ENCODE data around the gene SLC49A4. TPM values are rescaled to one million over a fixed set of nuclear protein-coding genes. Genes with fewer than 3 reads are reported as not detected.

Gene SLC49A4
- total RNA-seq, 4 donors from 2014 or later: 20.4 to 33.9 (median 28.7) TPM

GRCh38 chr3:122890720-122891220 is 95.9 kb downstream of the SLC49A4 start:
- H3K9me3 ChIP-seq: no peaks in the 10 kb centered on the region
- peaks cover 0 to 32% (median 7%) of the 10 kb centered on the region in 3 donors for H3K4me1 ChIP-seq
- ATAC-seq: no peak
- H3K27ac ChIP-seq: no peak overlapping the region
- H3K27me3 ChIP-seq: no peaks in the 10 kb centered on the region
- peaks cover 0 to 9% of the 10 kb centered on the region in 2 donors for H3K36me3 ChIP-seq
- WGBS, 2 donors (ENCODE audit: low coverage in 1 of 2): 49 to 60% methylated on average over 3 to 4 of the region's 4 CpGs
- TF ChIP-seq POLR2A (IDR thresholded peaks at IDR 0.05): no peak
- TF ChIP-seq POLR2AphosphoS5 (IDR thresholded peaks at IDR 0.05): no peak
- TF ChIP-seq, protein P1, sequence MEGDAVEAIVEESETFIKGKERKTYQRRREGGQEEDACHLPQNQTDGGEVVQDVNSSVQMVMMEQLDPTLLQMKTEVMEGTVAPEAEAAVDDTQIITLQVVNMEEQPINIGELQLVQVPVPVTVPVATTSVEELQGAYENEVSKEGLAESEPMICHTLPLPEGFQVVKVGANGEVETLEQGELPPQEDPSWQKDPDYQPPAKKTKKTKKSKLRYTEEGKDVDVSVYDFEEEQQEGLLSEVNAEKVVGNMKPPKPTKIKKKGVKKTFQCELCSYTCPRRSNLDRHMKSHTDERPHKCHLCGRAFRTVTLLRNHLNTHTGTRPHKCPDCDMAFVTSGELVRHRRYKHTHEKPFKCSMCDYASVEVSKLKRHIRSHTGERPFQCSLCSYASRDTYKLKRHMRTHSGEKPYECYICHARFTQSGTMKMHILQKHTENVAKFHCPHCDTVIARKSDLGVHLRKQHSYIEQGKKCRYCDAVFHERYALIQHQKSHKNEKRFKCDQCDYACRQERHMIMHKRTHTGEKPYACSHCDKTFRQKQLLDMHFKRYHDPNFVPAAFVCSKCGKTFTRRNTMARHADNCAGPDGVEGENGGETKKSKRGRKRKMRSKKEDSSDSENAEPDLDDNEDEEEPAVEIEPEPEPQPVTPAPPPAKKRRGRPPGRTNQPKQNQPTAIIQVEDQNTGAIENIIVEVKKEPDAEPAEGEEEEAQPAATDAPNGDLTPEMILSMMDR (IDR thresholded peaks at IDR 0.05): no peak
- TF ChIP-seq EP300 (IDR thresholded peaks at IDR 0.05): no peak
- no peak overlapping the region for H3K4me3 ChIP-seq

- H3K27ac ChIP-seq: no peak overlapping the region
- ATAC-seq: no peak
- peaks cover 0 to 32% (median 7%) of the 10 kb centered on the region in 3 donors for H3K4me1 ChIP-seq
- 92 to 96% methylated on average over 16 to 21 of the region's 21 CpGs for WGBS, 2 donors (ENCODE audit: low coverage in 1 of 2)
- H3K27me3 ChIP-seq: no peaks in the 10 kb centered on the region
- no peaks in the 10 kb centered on the region for H3K9me3 ChIP-seq
- H3K4me3 ChIP-seq: no peak overlapping the region
- TF ChIP-seq EP300 (IDR thresholded peaks at IDR 0.05) (no peak), POLR2AphosphoS5 (IDR thresholded peaks at IDR 0.05) (no peak)
- TF ChIP-seq, protein P1 (IDR thresholded peaks at IDR 0.05): no peak
- H3K36me3 ChIP-seq: no peaks in the 10 kb centered on the region
These were observed 97.5 kb downstream of the SLC49A4 start for GRCh38 chr3:122892118-122892960.

DNA sequence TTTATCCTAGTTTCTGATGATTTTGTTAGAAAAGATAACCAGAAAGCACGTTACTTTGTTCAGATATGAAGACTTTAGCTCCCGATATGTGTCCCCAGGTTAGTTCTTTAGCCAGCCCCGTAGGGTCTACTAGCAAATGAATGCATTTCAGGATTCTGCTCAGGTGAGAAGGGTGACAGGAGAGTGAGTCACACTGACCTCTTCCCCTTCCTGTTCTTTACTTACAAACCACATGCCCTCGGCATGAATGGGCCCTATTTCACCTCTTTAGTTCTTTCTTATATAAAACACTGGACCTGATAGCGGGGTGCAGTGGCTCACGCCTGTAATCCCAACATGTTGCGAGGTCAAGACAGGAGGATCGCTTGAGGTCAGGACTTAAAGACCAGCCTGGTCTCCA is 98.4 kb downstream of the SLC49A4 start:
- Histone ChIP-seq H3K27me3 (no peaks in the 10 kb centered on the region), H3K27ac (no peak overlapping the region), H3K4me3 (no peak overlapping the region), H3K4me1 (peaks cover 0 to 32% (median 7%) of the 10 kb centered on the region in 3 donors), H3K9me3 (no peaks in the 10 kb centered on the region), H3K36me3 (no peaks in the 10 kb centered on the region)
- no peak for TF ChIP-seq POLR2AphosphoS5 (IDR thresholded peaks at IDR 0.05)
- TF ChIP-seq, protein P1 (IDR thresholded peaks at IDR 0.05): no peak
- TF ChIP-seq EP300 (IDR thresholded peaks at IDR 0.05): no peak
- TF ChIP-seq POLR2A (IDR thresholded peaks at IDR 0.05): no peak
- no peak for ATAC-seq
- 80 to 90% methylated on average over 3 to 8 of the region's 8 CpGs for WGBS, 2 donors (ENCODE audit: low coverage in 1 of 2)

GRCh38 chr3:122893754-122894668 is 99.1 kb downstream of the SLC49A4 start:
- peak; percentile 40 for ATAC-seq
- Histone ChIP-seq H3K4me3 (no peak overlapping the region), H3K36me3 (no peaks in the 10 kb centered on the region), H3K27ac (no peak overlapping the region), H3K4me1 (peaks cover 0 to 32% (median 7%) of the 10 kb centered on the region in 3 donors), H3K27me3 (no peaks in the 10 kb centered on the region), H3K9me3 (no peaks in the 10 kb centered on the region)
- WGBS, 2 donors (ENCODE audit: low coverage in 1 of 2): 52 to 61% methylated on average over 4 to 9 of the region's 17 CpGs
- TF ChIP-seq, protein P1 (IDR thresholded peaks at IDR 0.05): no peak
- TF ChIP-seq POLR2AphosphoS5 (IDR thresholded peaks at IDR 0.05) (no peak), EP300 (IDR thresholded peaks at IDR 0.05) (no peak), POLR2A (IDR thresholded peaks at IDR 0.05) (no peak)

Data from gastroesophageal sphincter (tissue), 4 donors.